Stimulated activated CD4-positive, alpha-beta T cell treated with anti-CD3 and anti-CD28 coated beads, Interleukin-2, amount 100 ng/mL, for 4 hours (primary cell): Measurements from ENCODE around the gene PKP4.

Source experiments
- DNase-seq: peaks from one replicate; pipeline ENCODE4 v3.0.0-alpha.2; 2020; ENCODE audit warnings: low read depth

The PKP4 gene

GRCh38 chr2:158546412-158547144 lies 89.8 kb downstream of the PKP4 start:
- no peak for DNase-seq

- no peak for DNase-seq
These were observed 96.5 kb downstream of the PKP4 start for GRCh38 chr2:158553257-158553656.

- no peak for DNase-seq
These were observed 98.2 kb downstream of the PKP4 start for GRCh38 chr2:158554996-158555395.

- no peak for DNase-seq
These were observed 99.4 kb downstream of the PKP4 start for GRCh38 chr2:158556124-158556523.

GRCh38 chr2:158557752-158558151 lies 101.0 kb downstream of the PKP4 start:
- no peak for DNase-seq

GRCh38 chr2:158559252-158559651 lies 102.5 kb downstream of the PKP4 start:
- no peak for DNase-seq

GRCh38 chr2:158560259-158560658 lies 103.5 kb downstream of the PKP4 start:
- DNase-seq, result no peak

GRCh38 chr2:158561054-158561453 lies 104.3 kb downstream of the PKP4 start:
- no peak for DNase-seq

- DNase-seq, result no peak
These were observed 110.5 kb downstream of the PKP4 start for GRCh38 chr2:158567208-158567607.

GRCh38 chr2:158569284-158569683 lies 112.5 kb downstream of the PKP4 start:
- no peak for DNase-seq

- DNase-seq, result no peak
These were observed 114.1 kb downstream of the PKP4 start for GRCh38 chr2:158570869-158571268.

- DNase-seq, result no peak
These were observed 117.0 kb downstream of the PKP4 start for GRCh38 chr2:158573739-158574138.

GRCh38 chr2:158575051-158575635 lies 118.4 kb downstream of the PKP4 start:
- DNase-seq, result no peak

- no peak for DNase-seq
These were observed 120.4 kb downstream of the PKP4 start for GRCh38 chr2:158577141-158577540.

GRCh38 chr2:158578703-158579330 lies 122.1 kb downstream of the PKP4 start:
- DNase-seq, result no peak

GRCh38 chr2:158579928-158580327 lies 123.2 kb downstream of the PKP4 start:
- no peak for DNase-seq

GRCh38 chr2:158580760-158581159 lies 124.0 kb downstream of the PKP4 start:
- no peak for DNase-seq

- no peak for DNase-seq
These were observed 125.9 kb downstream of the PKP4 start for GRCh38 chr2:158582670-158583069.

- no peak for DNase-seq
These were observed 127.2 kb downstream of the PKP4 start for GRCh38 chr2:158583923-158584322.

- no peak for DNase-seq
These were observed 129.7 kb downstream of the PKP4 start for GRCh38 chr2:158586491-158586890.

- no peak for DNase-seq
These were observed 132.6 kb downstream of the PKP4 start for GRCh38 chr2:158589303-158589702.

GRCh38 chr2:158598862-158599517 lies 142.2 kb downstream of the PKP4 start:
- no peak for DNase-seq

GRCh38 chr2:158599609-158600008 lies 142.9 kb downstream of the PKP4 start:
- no peak for DNase-seq
